IPS-18c (cell line): ENCODE results near the gene UBASH3A.

ENCODE experiments used
- H3K4me3 ChIP-seq: 2 replicates; pipeline ENCODE4 v1.7.0; 2013; ENCODE audit warnings: low read depth, mild to moderate bottlenecking, low read length, moderate library complexity; ENCODE audit not compliant: insufficient read depth
- H3K9me3 ChIP-seq: one replicate; pipeline ENCODE4 v1.6.1; 2013; ENCODE audit warnings: mild to moderate bottlenecking, low read length, moderate library complexity; ENCODE audit not compliant: control insufficient read depth, insufficient read depth

UBASH3A gene

GRCh38 chr21:42444745-42445059 is 41.0 kb downstream of the UBASH3A start:
- H3K9me3 ChIP-seq, result no peaks in the 10 kb centered on the region
- no peak overlapping the region for H3K4me3 ChIP-seq

GRCh38 chr21:42445311-42445710 is 41.6 kb downstream of the UBASH3A start:
- H3K4me3 ChIP-seq, result no peak overlapping the region

DNA sequence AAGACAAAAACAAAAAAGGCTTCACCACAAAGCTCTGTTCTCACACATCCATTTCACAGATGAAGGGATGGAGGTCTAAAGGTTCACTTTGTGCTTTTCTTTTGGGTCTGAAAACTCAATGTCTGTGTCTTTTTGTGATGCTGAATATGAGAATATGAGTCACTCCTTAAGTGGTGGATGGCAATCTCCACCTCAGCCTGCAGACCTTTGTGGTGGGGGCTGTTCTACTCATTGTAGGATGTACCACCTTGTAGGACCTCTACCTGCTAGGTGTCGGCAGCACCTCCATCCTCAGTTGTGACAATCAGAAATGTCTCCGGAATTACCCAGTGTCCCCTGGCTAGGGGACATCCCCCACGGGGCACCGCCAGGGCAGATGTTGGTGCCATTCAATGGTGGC is 42.8 kb downstream of the UBASH3A start:
- no peak overlapping the region for H3K4me3 ChIP-seq
- no peaks in the 10 kb centered on the region for H3K9me3 ChIP-seq

More at GRCh38 chr21:42445311-42445710, 41.6 kb downstream of the UBASH3A start:
- no peaks in the 10 kb centered on the region for H3K9me3 ChIP-seq

DNA sequence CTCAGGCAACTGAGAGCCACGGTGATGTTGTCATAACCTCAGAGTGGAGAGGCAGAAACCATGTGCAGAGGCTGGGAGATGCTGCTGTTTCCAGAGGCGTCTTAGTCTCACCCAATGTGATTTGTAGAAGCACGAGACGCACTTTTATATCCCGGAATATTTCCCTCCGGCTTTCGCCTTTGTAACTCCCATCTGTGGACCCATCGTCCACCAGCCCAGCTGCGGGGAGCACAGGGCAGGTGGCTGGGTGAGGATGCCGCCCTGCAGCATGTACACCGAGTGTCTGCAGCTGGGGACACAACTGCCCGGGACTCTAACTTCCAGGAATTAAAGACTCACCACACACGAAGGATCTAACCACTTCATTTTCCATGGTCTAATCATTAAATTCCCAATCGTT is 43.5 kb downstream of the UBASH3A start:
- H3K4me3 ChIP-seq, result no peak overlapping the region
- H3K9me3 ChIP-seq, result no peaks in the 10 kb centered on the region

DNA sequence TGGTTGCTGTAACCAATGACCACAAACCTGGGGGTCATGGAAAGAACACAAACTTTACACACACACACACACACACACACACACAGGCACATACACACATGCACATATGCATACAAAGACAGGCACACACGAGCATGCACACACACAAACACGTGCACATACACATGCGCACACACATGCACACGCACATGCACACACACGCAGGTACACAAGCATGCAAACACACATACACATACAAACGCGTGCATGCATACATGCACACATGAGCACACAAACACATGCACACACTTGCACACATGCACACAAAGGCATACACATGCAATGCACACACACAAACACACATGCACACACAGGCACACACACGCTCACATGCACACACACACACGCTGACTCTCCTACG is 44.0 kb downstream of the UBASH3A start:
- no peak overlapping the region for H3K4me3 ChIP-seq
- H3K9me3 ChIP-seq, result no peaks in the 10 kb centered on the region

DNA sequence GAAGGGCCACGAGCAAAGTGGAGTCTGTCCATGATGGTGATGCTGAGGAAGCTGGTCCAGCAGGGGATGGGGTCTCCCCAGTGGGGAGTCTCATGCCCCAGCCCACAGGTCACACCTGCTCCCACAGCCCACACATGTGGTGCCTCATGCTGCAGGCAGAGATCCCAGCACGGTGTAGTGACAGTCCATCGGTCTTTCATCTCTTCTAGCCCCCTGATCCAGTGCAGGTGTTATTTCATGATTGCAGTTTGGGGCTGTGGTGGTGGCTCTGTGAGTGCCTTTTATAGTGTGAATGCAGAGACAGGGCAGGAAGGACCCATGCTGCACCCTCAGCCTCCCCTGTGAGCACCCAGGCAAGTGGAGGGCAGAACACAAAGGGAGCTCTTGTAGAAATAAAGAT is 45.0 kb downstream of the UBASH3A start:
- Histone ChIP-seq H3K4me3 (no peak overlapping the region), H3K9me3 (no peaks in the 10 kb centered on the region)

- Histone ChIP-seq H3K4me3 (no peak overlapping the region), H3K9me3 (no peaks in the 10 kb centered on the region)
These were observed 48.2 kb downstream of the UBASH3A start for GRCh38 chr21:42451941-42452340.

GRCh38 chr21:42452401-42453223 is 48.9 kb downstream of the UBASH3A start:
- Histone ChIP-seq H3K4me3 (no peak overlapping the region), H3K9me3 (no peaks in the 10 kb centered on the region)

DNA sequence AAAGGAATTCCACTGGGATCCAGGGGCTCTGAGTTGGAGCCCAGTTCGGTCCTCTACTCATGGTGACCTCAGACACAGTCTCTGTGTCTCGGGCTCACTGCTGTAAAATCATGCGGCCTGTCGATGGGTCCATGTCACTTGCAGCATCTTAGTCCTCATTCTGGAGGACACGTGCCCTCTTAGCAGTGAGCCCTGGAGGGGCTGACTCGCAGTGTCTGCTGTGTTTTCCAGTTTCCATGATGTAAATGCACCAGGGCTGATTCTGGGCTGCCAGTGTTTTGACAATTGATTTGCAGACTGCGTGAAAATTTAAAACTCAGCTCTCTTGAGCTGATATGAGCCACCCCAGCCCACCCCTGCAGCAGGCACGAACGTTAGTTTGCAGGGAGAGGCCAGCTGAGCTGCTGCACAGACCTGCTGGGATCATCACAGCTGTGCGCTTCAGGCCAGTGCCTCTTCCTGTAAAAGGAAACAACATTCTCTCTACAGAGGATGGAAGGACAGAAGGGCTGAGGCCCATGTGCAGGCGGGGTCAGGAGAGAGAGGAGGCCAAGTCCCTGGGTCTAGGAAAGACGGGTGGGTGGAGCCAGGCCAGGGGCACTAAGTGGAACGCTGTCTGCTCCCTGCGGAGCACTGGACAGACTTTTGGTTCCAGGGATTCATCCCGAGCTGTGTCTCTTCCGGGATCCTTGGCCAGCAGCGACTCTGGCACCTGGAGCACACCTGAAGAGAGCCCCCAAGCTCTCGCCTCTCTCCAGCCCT is 49.7 kb downstream of the UBASH3A start:
- Histone ChIP-seq H3K4me3 (no peak overlapping the region), H3K9me3 (no peaks in the 10 kb centered on the region)

DNA sequence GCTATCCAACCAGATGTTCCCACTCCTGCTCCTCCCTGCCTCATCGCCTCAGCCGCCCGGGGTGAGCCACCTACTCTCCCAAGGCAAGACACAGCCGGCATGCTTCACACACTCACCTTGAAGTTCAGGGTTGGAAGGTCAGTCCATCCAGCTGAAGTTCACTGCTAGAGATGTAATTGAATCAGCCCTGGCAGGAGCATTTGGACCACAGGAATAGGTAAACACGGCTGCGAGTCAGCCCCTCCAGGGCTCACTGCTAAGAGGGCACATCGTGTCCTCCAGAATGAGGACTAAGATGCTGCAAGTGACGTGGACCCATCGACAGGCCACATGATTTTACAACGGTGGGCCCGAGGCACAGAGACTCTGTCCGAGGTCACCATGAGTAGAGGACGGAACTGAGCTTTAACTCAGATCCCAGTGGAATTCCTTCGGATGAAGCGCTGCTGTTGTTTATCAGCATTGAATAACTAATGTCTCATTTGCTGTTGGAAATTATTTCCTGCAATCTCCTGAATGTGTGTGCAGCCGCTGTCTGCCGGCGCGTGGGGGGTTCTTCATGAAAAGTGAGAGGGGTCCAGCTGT is 50.4 kb downstream of the UBASH3A start:
- H3K4me3 ChIP-seq, result no peak overlapping the region

DNA sequence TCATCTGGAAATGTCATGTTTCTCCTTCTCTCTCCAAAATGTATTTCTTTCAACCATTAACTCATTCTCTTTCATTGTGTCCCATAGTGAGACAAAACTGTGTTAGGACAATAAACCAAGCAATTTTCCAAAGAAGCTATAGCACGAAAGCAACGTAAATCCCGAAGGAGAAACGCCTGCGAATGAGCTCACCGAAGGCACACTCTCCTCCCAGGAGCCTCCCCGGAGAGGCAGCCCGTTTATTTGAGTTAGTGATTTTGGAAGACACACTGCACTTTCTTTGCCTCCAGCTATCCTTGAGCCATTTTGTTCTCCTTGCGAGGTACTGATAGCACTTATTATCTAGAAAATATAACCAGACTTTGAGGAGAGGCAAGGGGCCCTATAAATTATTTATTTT is 51.1 kb downstream of the UBASH3A start:
- H3K9me3 ChIP-seq, result no peaks in the 10 kb centered on the region
- no peak overlapping the region for H3K4me3 ChIP-seq

More for the DNA sequence above, 50.4 kb downstream of the UBASH3A start:
- H3K9me3 ChIP-seq, result no peaks in the 10 kb centered on the region

GRCh38 chr21:42455196-42455595 is 51.5 kb downstream of the UBASH3A start:
- H3K4me3 ChIP-seq, result no peak overlapping the region
- no peaks in the 10 kb centered on the region for H3K9me3 ChIP-seq

DNA sequence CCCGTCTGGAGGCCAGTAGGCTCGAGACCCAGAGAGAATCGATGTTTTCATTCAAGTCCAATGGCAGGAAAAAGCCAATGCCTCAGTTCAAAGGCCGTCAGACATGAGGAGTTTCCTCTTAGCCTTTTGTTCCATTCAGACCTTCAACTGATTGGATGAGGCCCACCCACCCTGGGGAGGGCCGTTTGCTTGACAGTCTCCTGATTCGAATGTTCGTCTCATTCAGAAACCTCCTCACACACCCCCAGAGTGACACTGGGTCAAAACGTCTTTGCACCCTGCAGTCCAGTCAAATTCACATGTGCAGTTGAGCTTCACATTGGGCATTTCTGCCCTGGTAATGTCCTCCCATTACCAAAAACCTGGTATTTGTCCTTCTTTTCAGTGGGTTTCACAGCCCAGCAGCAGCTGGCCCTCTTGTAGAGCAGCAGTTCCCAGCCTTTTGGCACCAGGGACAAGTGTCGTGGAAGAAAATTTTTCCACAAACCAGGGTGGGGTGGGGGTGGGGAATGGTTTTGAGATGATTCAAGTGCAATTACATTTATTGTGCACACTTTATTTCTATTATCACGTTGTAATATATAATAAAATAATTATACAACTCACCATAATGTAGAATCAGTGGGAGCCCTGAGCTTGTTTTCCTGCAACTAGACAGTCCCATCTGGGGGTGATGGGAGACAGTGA is 52.2 kb downstream of the UBASH3A start:
- H3K9me3 ChIP-seq, result no peaks in the 10 kb centered on the region
- H3K4me3 ChIP-seq, result no peak overlapping the region

DNA sequence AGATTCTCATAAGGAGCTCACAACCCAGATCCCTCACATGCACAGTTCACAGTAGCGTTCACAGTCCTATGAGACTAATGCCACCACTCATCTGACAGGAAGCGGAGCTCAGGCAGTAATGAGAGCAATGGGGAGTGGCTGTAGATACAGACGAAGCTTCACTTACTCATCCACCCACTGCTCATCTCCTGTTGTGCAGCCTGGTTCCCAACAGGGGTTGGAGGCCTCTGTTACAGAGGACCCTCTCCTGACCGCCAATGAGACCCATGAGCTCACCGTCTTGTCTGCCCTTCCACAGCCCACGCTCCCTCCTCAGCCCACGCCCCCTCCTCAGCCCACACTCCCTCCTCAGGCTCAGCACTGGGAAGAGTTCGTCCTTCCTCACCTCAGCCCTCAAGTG is 52.8 kb downstream of the UBASH3A start:
- Histone ChIP-seq H3K9me3 (no peaks in the 10 kb centered on the region), H3K4me3 (no peak overlapping the region)

GRCh38 chr21:42459082-42459460 is 55.4 kb downstream of the UBASH3A start:
- Histone ChIP-seq H3K4me3 (no peak overlapping the region), H3K9me3 (no peaks in the 10 kb centered on the region)

GRCh38 chr21:42459546-42460215 is 56.0 kb downstream of the UBASH3A start:
- H3K4me3 ChIP-seq, result no peak overlapping the region
- no peaks in the 10 kb centered on the region for H3K9me3 ChIP-seq
